Fibroblast of lung (primary cell): ENCODE measurements around the gene TAC3. TPM values are rescaled to one million over a fixed set of nuclear protein-coding genes. Genes with fewer than 3 reads are reported as not detected.
"Not testable (repeated sequence)": the region's sequence is repeated elsewhere in the genome, so short reads cannot be mapped to it uniquely, and the experiment has no call there.

Experiments
- DNase-seq, 2 donors: peaks; one replicate each; pipeline versions ENCODE4 v3.0.0 to v3.0.0-alpha.2; 2010; ENCODE audit warnings: low read depth in 2 of 2
- H2AFZ ChIP-seq: 2 replicates; pipeline ENCODE4 v1.5.1; 2012; ENCODE audit warnings: low read length, control low read depth, inconsistent platforms
- H3K27ac ChIP-seq: 2 replicates; pipeline ENCODE4 v1.5.1; 2011; ENCODE audit warnings: low read length, control low read depth; ENCODE audit not compliant: insufficient read depth
- H3K27me3 ChIP-seq: 2 replicates; pipeline ENCODE4 v1.5.1; 2011; ENCODE audit warnings: mild to moderate bottlenecking, low read length; ENCODE audit not compliant: control insufficient read depth, insufficient read depth
- H3K36me3 ChIP-seq: 2 replicates; pipeline ENCODE4 v1.5.1; 2011; ENCODE audit warnings: low read length; ENCODE audit not compliant: control insufficient read depth, insufficient read depth
- H3K4me1 ChIP-seq: 2 replicates; pipeline ENCODE4 v1.5.1; 2011; ENCODE audit warnings: low read length; ENCODE audit not compliant: control insufficient read depth, insufficient read depth; ENCODE audit errors: extremely low read depth
- H3K4me2 ChIP-seq: 2 replicates; pipeline ENCODE4 v1.5.1; 2011; ENCODE audit warnings: low read length, control low read depth; ENCODE audit not compliant: insufficient read depth; ENCODE audit errors: extremely low read depth
- H3K4me3 ChIP-seq, 4 experiments: fragments of 200-600 bp in 1 of 4; sonication (generic) in 1 of 4; replicated peaks in 1 of 4; 2 replicates each; pipeline ENCODE4 v1.5.1; 2011 to 2016; ENCODE audit warnings: low read length in 4 of 4, low read depth in 3 of 4, mild to moderate bottlenecking in 3 of 4, control low read depth in 2 of 4, inconsistent platforms in 1 of 4, mixed read lengths in 1 of 4; ENCODE audit not compliant: insufficient read depth in 1 of 4; ENCODE audit errors: control extremely low read depth in 1 of 4
- H3K79me2 ChIP-seq: 2 replicates; pipeline ENCODE4 v1.5.1; 2012; ENCODE audit warnings: mild to moderate bottlenecking, low read length, inconsistent platforms; ENCODE audit not compliant: control insufficient read depth, insufficient read depth
- H3K9ac ChIP-seq: 2 replicates; pipeline ENCODE4 v1.5.1; 2011; ENCODE audit warnings: mild to moderate bottlenecking, low read length, control low read depth; ENCODE audit not compliant: insufficient read depth
- H3K9me3 ChIP-seq: 2 replicates; pipeline ENCODE4 v1.5.1; 2012; ENCODE audit warnings: low read depth, low read length; ENCODE audit not compliant: control insufficient read depth, insufficient read depth
- H4K20me1 ChIP-seq: 2 replicates; pipeline ENCODE4 v1.5.1; 2011; ENCODE audit warnings: low read length; ENCODE audit not compliant: control insufficient read depth, insufficient read depth; ENCODE audit errors: extremely low read depth
- EZH2 ChIP-seq: IDR thresholded peaks from 2 replicates; pipeline ENCODE4 v1.5.1; 2012; ENCODE audit warnings: low read length, control low read depth, mild to moderate bottlenecking; ENCODE audit errors: missing control alignments
- polyA plus RNA-seq, 2 donors: library from polyadenylated mRNA; depleted of rRNA in 1 of 2; stranded (reverse) in 1 of 2; unstranded in 1 of 2; fragments of >200 nt; gene quantifications; 2 replicates each; pipeline ENCODE4 v1.2.1, GENCODE V29; 2011 to 2012; ENCODE audit warnings: missing spikeins in 1 of 2
- total RNA-seq: library from RNA; depleted of rRNA; stranded (reverse); fragments of >200 nt; gene quantifications from 2 replicates; pipeline ENCODE4 v1.2.1, GENCODE V29; 2014
- TF ChIP-seq, protein P1 (sequence below), 2 donors: IDR thresholded peaks in 1 of 2; conservative IDR thresholded peaks in 1 of 2; 1 replicate in 1 of 2; 2 replicates in 1 of 2; pipeline ENCODE4 v1.5.1; 2011 to 2012; ENCODE audit warnings: low read length in 2 of 2, control low read depth in 1 of 2, inconsistent platforms in 1 of 2, low read depth in 1 of 2, mild to moderate bottlenecking in 1 of 2

Gene TAC3
- total and polyA plus RNA-seq, 2 donors (not counting 1 experiment from before 2014, with no cell fraction given) = 0.17 to 0.36 TPM

DNA sequence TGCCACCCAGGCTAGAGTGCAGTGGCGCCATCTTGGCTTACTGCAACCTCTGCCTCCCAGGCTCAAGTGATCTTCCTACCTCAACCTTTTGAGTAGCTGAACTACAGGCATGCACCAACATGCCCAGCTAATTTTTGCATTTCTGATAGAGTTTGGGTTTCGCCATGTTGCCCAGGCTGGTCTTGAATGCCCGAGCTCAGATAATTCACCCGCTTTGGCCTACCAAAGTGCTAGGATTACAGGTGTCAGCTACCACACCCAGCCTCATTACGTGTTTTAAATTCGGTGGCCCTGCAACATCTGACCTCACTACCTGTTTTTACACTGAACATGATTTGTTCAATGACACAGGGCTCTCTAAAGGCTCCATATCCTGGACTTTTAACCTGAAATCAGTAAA lies 36.1 kb downstream of the TAC3 start:
- H3K36me3 ChIP-seq = no peaks in the 10 kb centered on the region
- H3K4me3 ChIP-seq = no peak overlapping the region
- H3K79me2 ChIP-seq = no peaks in the 10 kb centered on the region
- H3K4me2 ChIP-seq = no peak overlapping the region
- no peaks in the 10 kb centered on the region for H3K9me3 ChIP-seq
- TF ChIP-seq, protein P1, sequence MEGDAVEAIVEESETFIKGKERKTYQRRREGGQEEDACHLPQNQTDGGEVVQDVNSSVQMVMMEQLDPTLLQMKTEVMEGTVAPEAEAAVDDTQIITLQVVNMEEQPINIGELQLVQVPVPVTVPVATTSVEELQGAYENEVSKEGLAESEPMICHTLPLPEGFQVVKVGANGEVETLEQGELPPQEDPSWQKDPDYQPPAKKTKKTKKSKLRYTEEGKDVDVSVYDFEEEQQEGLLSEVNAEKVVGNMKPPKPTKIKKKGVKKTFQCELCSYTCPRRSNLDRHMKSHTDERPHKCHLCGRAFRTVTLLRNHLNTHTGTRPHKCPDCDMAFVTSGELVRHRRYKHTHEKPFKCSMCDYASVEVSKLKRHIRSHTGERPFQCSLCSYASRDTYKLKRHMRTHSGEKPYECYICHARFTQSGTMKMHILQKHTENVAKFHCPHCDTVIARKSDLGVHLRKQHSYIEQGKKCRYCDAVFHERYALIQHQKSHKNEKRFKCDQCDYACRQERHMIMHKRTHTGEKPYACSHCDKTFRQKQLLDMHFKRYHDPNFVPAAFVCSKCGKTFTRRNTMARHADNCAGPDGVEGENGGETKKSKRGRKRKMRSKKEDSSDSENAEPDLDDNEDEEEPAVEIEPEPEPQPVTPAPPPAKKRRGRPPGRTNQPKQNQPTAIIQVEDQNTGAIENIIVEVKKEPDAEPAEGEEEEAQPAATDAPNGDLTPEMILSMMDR (conservative IDR thresholded peaks at IDR 0.05 in 1 of 2, IDR thresholded peaks at IDR 0.05 in 1 of 2; ENCODE audit: low read depth in 1 of 2, low read length in 2 of 2) = no peak
- no peak for TF ChIP-seq EZH2
- no peaks in the 10 kb centered on the region for H3K27me3 ChIP-seq
- H4K20me1 ChIP-seq = no peaks in the 10 kb centered on the region
- no peak overlapping the region for H2AFZ ChIP-seq
- H3K9ac ChIP-seq = no peak overlapping the region
- H3K27ac ChIP-seq = no peak overlapping the region
- no peak for DNase-seq
- H3K4me1 ChIP-seq = no peaks in the 10 kb centered on the region

DNA sequence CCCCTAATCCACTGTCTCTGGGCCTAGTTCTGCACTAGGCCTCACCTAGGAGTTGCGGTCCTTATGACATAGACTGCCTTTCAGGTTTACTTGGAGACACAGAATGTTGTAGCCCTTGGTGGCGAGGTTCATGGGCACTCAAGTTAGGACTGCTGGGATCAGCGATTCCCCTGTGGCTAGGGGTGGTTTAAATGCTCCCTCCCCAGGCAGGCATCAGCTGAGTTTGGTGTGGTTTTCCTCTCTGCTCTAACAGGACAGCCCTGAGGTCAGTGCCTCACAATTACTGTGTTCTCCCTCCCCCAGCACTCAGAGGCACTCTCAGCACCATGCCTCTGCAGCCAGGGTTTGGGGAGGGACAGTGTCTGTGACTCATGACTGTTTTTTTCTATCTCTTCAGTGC lies 36.7 kb downstream of the TAC3 start:
- no peak for TF ChIP-seq EZH2
- TF ChIP-seq, protein P1 (conservative IDR thresholded peaks at IDR 0.05 in 1 of 2, IDR thresholded peaks at IDR 0.05 in 1 of 2; ENCODE audit: low read depth in 1 of 2, low read length in 2 of 2) = no peak
- H3K4me2 ChIP-seq = no peak overlapping the region
- H3K9ac ChIP-seq = no peak overlapping the region
- H4K20me1 ChIP-seq = no peaks in the 10 kb centered on the region
- no peaks in the 10 kb centered on the region for H3K4me1 ChIP-seq
- H3K36me3 ChIP-seq = no peaks in the 10 kb centered on the region
- no peaks in the 10 kb centered on the region for H3K79me2 ChIP-seq
- no peak overlapping the region for H2AFZ ChIP-seq
- H3K27ac ChIP-seq = no peak overlapping the region
- H3K9me3 ChIP-seq = no peaks in the 10 kb centered on the region
- DNase-seq = no peak
- H3K27me3 ChIP-seq = no peaks in the 10 kb centered on the region
- no peak overlapping the region for H3K4me3 ChIP-seq

DNA sequence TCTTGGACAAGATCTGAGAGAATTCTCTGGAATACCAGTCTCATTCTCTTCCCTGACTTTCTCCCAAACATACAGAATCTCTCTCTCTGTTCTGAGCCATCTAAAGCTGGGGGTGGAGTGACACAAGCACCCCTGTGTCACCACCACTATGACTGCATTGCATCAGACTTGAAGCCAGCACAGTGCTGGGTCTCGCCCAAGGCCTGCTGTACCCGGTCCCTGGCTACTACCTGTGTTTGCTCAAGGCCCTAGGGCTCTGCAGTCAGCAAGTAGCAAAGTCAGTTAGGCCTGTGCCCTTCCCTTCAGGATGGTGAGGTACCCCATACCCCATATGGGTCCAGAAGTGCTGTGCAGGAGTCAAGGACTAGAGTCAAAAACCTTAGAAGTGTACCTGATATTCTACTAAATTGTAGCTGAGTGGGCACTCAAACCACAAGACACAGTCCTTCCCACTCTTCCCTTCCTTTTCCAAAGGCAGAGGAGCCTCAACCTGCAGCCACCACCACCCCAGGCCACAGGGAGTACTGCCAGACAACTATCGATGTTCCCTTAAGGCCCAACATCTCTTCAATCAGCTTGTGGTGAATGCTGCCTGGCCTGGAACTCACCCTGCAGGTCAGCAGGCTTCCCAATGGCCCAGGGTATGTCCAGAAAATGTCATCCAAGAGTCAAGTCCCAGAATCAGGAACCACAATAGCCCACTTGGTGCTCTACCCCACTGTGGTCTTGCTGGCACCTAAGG lies 37.8 kb downstream of the TAC3 start:
- no peaks in the 10 kb centered on the region for H3K4me1 ChIP-seq
- H2AFZ ChIP-seq = no peak overlapping the region
- no peaks in the 10 kb centered on the region for H3K79me2 ChIP-seq
- no peak overlapping the region for H3K4me3 ChIP-seq
- no peaks in the 10 kb centered on the region for H3K27me3 ChIP-seq
- TF ChIP-seq EZH2 = no peak
- TF ChIP-seq, protein P1 (conservative IDR thresholded peaks at IDR 0.05 in 1 of 2, IDR thresholded peaks at IDR 0.05 in 1 of 2; ENCODE audit: low read depth in 1 of 2, low read length in 2 of 2) = no peak
- H3K4me2 ChIP-seq = no peak overlapping the region
- no peak overlapping the region for H3K27ac ChIP-seq
- H3K9me3 ChIP-seq = no peaks in the 10 kb centered on the region
- no peaks in the 10 kb centered on the region for H3K36me3 ChIP-seq
- DNase-seq = no peak
- no peaks in the 10 kb centered on the region for H4K20me1 ChIP-seq
- H3K9ac ChIP-seq = no peak overlapping the region

DNA sequence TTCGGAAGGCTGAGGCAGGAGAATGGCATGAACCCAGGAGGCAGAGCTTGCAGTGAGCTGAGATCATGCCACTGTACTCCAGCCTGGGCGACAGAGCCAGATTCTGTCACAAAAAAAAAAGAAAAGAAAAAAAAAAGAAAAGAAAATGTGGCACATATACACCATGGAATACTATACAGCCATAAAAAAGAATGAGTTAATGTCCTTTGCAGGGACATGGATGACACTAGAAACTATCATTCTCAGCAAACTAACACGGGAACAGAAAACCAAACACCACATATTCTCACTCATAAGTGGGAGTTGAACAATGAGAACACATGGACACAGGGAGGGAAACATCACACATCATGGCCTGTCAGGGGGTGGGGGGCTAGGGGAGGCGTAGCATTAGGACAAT lies 39.0 kb downstream of the TAC3 start:
- not testable (repeated sequence) for H3K4me3 ChIP-seq, H3K36me3 ChIP-seq

DNA sequence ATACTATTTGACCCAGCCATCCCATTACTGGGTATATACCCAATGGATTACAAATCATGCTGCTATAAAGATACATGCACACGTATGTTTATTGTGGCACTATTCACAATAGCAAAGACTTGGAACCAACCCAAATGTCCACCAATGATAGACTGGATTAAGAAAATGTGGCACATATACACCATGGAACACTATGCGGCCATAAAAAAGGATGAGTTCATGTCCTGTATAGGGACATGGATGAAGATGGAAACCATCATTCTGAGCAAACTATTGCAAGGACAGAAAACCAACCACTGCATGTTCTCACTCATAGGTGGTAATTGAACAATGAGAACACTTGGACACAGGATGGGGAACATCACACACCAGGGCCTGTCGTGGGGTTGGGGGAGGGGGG lies 42.1 kb downstream of the TAC3 start:
- H3K27me3 ChIP-seq, H3K4me1 ChIP-seq, H3K36me3 ChIP-seq, H2AFZ ChIP-seq, H3K79me2 ChIP-seq, H3K9me3 ChIP-seq, DNase-seq, H3K9ac ChIP-seq, H3K4me2 ChIP-seq, H3K27ac ChIP-seq, H4K20me1 ChIP-seq, H3K4me3 ChIP-seq: not testable (repeated sequence)

More for the DNA sequence above, 39.0 kb downstream of the TAC3 start:
- H3K27me3 ChIP-seq, H3K9ac ChIP-seq, H4K20me1 ChIP-seq, H3K79me2 ChIP-seq, H3K9me3 ChIP-seq, H3K4me2 ChIP-seq, H2AFZ ChIP-seq, H3K27ac ChIP-seq, DNase-seq, H3K4me1 ChIP-seq: not testable (repeated sequence)
